H1 (cell line): ENCODE results near the gene GSPT1. TPM values are rescaled to one million over a fixed set of nuclear protein-coding genes. Genes with fewer than 3 reads are reported as not detected.
"Not testable (repeated sequence)": the region's sequence is repeated elsewhere in the genome, so short reads cannot be mapped to it uniquely, and the experiment has no call there.

Experiments used
- CTCF ChIA-PET: fragments of 300-600 bp; sonication (Branson Sonifier 250); formaldehyde crosslinking; loops from one replicate; lab custom pipeline; 2021; ENCODE audit not compliant: partially characterized antibody; lab: Charles Lee
- POLR2A ChIA-PET: fragments of 300-600 bp; sonication (Branson Sonifier 250); formaldehyde crosslinking; loops from one replicate; lab custom pipeline; 2021; ENCODE audit warnings: inconsistent platforms; ENCODE audit not compliant: partially characterized antibody; lab: Charles Lee
- DNase-seq, 2 experiments: peaks; one replicate each; pipeline versions ENCODE4 v3.0.0 to v3.0.0-alpha.2; 2010 to 2022; ENCODE audit warnings: low spot score in 2 of 2, low read depth in 1 of 2, mixed read lengths in 1 of 2
- FAIRE-seq: peaks from 2 replicates; lab custom pipeline; 2011; peaks lifted over from hg19 to GRCh38; lab: Jason Lieb, UNC
- H2AFZ ChIP-seq: 2 replicates; pipeline ENCODE4 v1.8.1; 2012; ENCODE audit warnings: low read length, inconsistent platforms
- H2AK5ac ChIP-seq: 2 replicates; pipeline ENCODE4 v1.6.1; 2013; ENCODE audit warnings: low read depth, low read length
- H2BK120ac ChIP-seq: replicated peaks from 2 replicates; pipeline ENCODE3; 2013; ENCODE audit warnings: low read depth, low read length, inconsistent platforms
- H2BK12ac ChIP-seq: 2 replicates; pipeline ENCODE4 v1.6.1; 2013; ENCODE audit warnings: low read depth, low read length
- H2BK15ac ChIP-seq: 2 replicates; pipeline ENCODE4 v1.6.1; 2013; ENCODE audit warnings: low read length
- H2BK20ac ChIP-seq: 2 replicates; pipeline ENCODE4 v1.6.1; 2013; ENCODE audit warnings: low read length
- H2BK5ac ChIP-seq: 2 replicates; pipeline ENCODE4 v1.6.1; 2013; ENCODE audit warnings: low read depth, low read length
- H3K14ac ChIP-seq: 2 replicates; pipeline ENCODE4 v1.6.1; 2013; ENCODE audit warnings: inconsistent platforms; ENCODE audit not compliant: insufficient read length
- H3K18ac ChIP-seq: 2 replicates; pipeline ENCODE4 v1.6.1; 2013; ENCODE audit warnings: low read length; ENCODE audit errors: extremely low read depth
- H3K23ac ChIP-seq: 2 replicates; pipeline ENCODE4 v1.6.1; 2013; ENCODE audit warnings: inconsistent platforms; ENCODE audit not compliant: insufficient read length
- H3K23me2 ChIP-seq: 2 replicates; pipeline ENCODE4 v1.6.1; 2013; ENCODE audit warnings: low read depth, low read length
- H3K27ac ChIP-seq: 2 replicates; pipeline ENCODE4 v1.6.1; 2011; ENCODE audit warnings: low read depth, low read length, inconsistent platforms
- H3K27me3 ChIP-seq, 4 experiments: replicated peaks in 1 of 4; 1 replicate in 1 of 4; 2 replicates in 3 of 4; pipeline versions ENCODE4 v1.6.1 to v1.8.1; 2011 to 2013; ENCODE audit warnings: low read length in 3 of 4, mild to moderate bottlenecking in 3 of 4, inconsistent platforms in 2 of 4, mixed read lengths in 2 of 4, moderate library complexity in 1 of 4; ENCODE audit not compliant: control insufficient read depth in 3 of 4, insufficient read depth in 3 of 4; ENCODE audit errors: extremely low read depth in 1 of 4
- H3K36me3 ChIP-seq, 4 experiments: 2 replicates each; pipeline versions ENCODE4 v1.6.1 to v1.8.1; 2011 to 2013; ENCODE audit warnings: mild to moderate bottlenecking in 4 of 4, low read length in 3 of 4, moderate library complexity in 2 of 4, control low read depth in 1 of 4, inconsistent platforms in 1 of 4; ENCODE audit not compliant: insufficient read depth in 4 of 4, control insufficient read depth in 2 of 4
- H3K4ac ChIP-seq: replicated peaks from 2 replicates; pipeline ENCODE3; 2013; ENCODE audit warnings: low read length, low read depth, mixed read lengths, inconsistent platforms; ENCODE audit not compliant: insufficient read length
- H3K4me1 ChIP-seq, 4 experiments: replicated peaks in 1 of 4; 1 replicate in 1 of 4; 2 replicates in 3 of 4; pipeline versions ENCODE4 v1.6.1 to v1.8.1; 2011 to 2013; ENCODE audit warnings: low read length in 3 of 4, inconsistent platforms in 2 of 4, mixed read lengths in 1 of 4; ENCODE audit not compliant: insufficient read depth in 4 of 4, control insufficient read depth in 3 of 4
- H3K4me2 ChIP-seq, 2 experiments: 2 replicates each; pipeline versions ENCODE4 v1.6.1 to v1.8.1; 2011 to 2013; ENCODE audit warnings: low read depth in 2 of 2, low read length in 2 of 2, control low read depth in 1 of 2, inconsistent platforms in 1 of 2, mild to moderate bottlenecking in 1 of 2; ENCODE audit not compliant: insufficient read depth in 1 of 2
- H3K4me3 ChIP-seq, 4 experiments: fragments of 200-600, 300-600 bp in 1 of 4; sonication (generic), shearing (Covaris generic), sonication (Bioruptor Twin) in 1 of 4; 2 replicates each; pipeline versions ENCODE4 v1.5.1 to v1.8.1; 2011 to 2016; ENCODE audit warnings: low read length in 4 of 4, low read depth in 3 of 4, control low read depth in 2 of 4, inconsistent platforms in 2 of 4, mild to moderate bottlenecking in 2 of 4, mixed read lengths in 1 of 4, moderate library complexity in 1 of 4; ENCODE audit not compliant: insufficient read depth in 2 of 4; ENCODE audit errors: extremely low read depth in 1 of 4
- H3K56ac ChIP-seq: replicated peaks from 2 replicates; pipeline ENCODE3; 2013; ENCODE audit warnings: low read depth, mild to moderate bottlenecking, mixed read lengths, low read length, inconsistent platforms; ENCODE audit not compliant: insufficient read length
- H3K79me1 ChIP-seq: 2 replicates; pipeline ENCODE4 v1.6.1; 2013; ENCODE audit warnings: low read depth, low read length, control low read depth
- H3K79me2 ChIP-seq, 2 experiments: 2 replicates each; pipeline versions ENCODE4 v1.6.1 to v1.8.1; 2012 to 2013; ENCODE audit warnings: low read length in 2 of 2, mild to moderate bottlenecking in 2 of 2, inconsistent platforms in 1 of 2; ENCODE audit not compliant: insufficient read depth in 2 of 2, control insufficient read depth in 1 of 2
- H3K9ac ChIP-seq, 4 experiments: replicated peaks in 1 of 4; 1 replicate in 1 of 4; 2 replicates in 3 of 4; pipeline versions ENCODE4 v1.6.1 to v1.8.1; 2011 to 2013; ENCODE audit warnings: low read depth in 3 of 4, low read length in 3 of 4, control low read depth in 2 of 4, mild to moderate bottlenecking in 2 of 4, moderate library complexity in 2 of 4, inconsistent platforms in 1 of 4; ENCODE audit errors: extremely low read depth in 1 of 4
- H3K9me3 ChIP-seq, 2 experiments: 2 replicates each; pipeline versions ENCODE4 v1.6.1 to v1.8.1; 2012 to 2013; ENCODE audit warnings: mild to moderate bottlenecking in 2 of 2, moderate library complexity in 2 of 2, control low read depth in 1 of 2, inconsistent platforms in 1 of 2, low read depth in 1 of 2, low read length in 1 of 2, mixed read lengths in 1 of 2; ENCODE audit not compliant: insufficient read depth in 2 of 2
- H4K20me1 ChIP-seq, 2 experiments: replicated peaks in 1 of 2; 2 replicates each; pipeline versions ENCODE3 to v1.8.1; 2011 to 2013; ENCODE audit warnings: inconsistent platforms in 2 of 2, low read length in 2 of 2, mild to moderate bottlenecking in 1 of 2; ENCODE audit not compliant: insufficient read depth in 2 of 2, control insufficient read depth in 1 of 2
- H4K5ac ChIP-seq: 2 replicates; pipeline ENCODE4 v1.6.1; 2013; ENCODE audit warnings: low read length, low read depth, mixed read lengths, inconsistent platforms; ENCODE audit not compliant: insufficient read length
- H4K8ac ChIP-seq: 2 replicates; pipeline ENCODE4 v1.8.0; 2013; ENCODE audit warnings: mild to moderate bottlenecking, moderate library complexity, low read length, inconsistent platforms; ENCODE audit not compliant: insufficient read depth; ENCODE audit errors: extremely low read depth
- H4K91ac ChIP-seq: replicated peaks from 2 replicates; pipeline ENCODE3; 2013; ENCODE audit warnings: low read length, mixed read lengths, inconsistent platforms; ENCODE audit not compliant: insufficient read length
- WGBS, 2 experiments: shearing (Covaris generic) in 1 of 2; methylation state at CpG; one replicate each; pipeline versions ENCODE4 v1.1.6 to v1.1.7; 2013 to 2015; ENCODE audit warnings: low lambda C conversion rate in 2 of 2, mixed read lengths in 2 of 2, inconsistent platforms in 1 of 2, low coverage in 1 of 2, missing lambda C conversion rate in 1 of 2; ENCODE audit not compliant: insufficient replicate concordance in 2 of 2, insufficient coverage in 1 of 2, insufficient read length in 1 of 2; ENCODE audit errors: extremely low coverage in 1 of 2, missing lambda C conversion rate in 1 of 2; 5-methylcytosine and 5-hydroxymethylcytosine counted together
- polyA plus RNA-seq, 7 experiments: library from polyadenylated mRNA; depleted of rRNA in 3 of 7; stranded (reverse) in 5 of 7; unstranded in 2 of 7; fragments of >200 nt in 5 of 7; fragments of 200-250 nt in 2 of 7; gene quantifications; 1 replicate in 5 of 7; 2 replicates in 1 of 7; 4 replicates in 1 of 7; pipeline versions ENCODE4 v1.2.1 to v1.2.3, GENCODE V29; 2011 to 2013; ENCODE audit warnings: missing spikeins in 2 of 7, mixed read lengths in 2 of 7
- total RNA-seq: library from RNA; stranded (reverse); fragmentation: NEBNext Ultra II Directional; extraction: Animal tissue kit (Norgen Biotek cat#: 25700); gene quantifications from 2 replicates; pipeline ENCODE4 v1.2.1, GENCODE V29; 2021

GSPT1 gene
- total and polyA plus RNA-seq, 2 of the 8 experiments (the other 6 are each of a cell fraction or from before 2014, with no cell fraction given): 51.0 to 204 TPM

DNA sequence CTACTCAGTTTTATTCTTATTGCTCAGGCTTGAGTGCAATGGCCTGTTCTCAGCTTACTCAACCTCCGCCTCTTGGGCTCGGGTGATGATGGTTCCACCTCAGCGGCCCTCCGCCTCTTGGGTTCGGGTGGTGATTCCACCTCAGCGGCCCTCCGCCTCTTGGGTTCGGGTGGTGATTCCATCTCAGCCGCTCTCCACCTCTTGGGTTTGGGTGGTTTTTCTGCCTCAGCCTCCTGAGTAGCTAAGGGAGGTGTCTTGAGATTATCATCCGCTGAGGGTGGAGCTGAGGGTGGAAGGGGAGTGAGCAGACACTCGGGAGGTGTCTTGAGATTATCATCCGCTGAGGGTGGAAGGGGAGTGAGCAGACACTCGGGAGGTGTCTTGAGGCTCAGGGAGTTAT is 11.6 kb upstream of the GSPT1 start:
- H3K4me2 ChIP-seq, H3K9ac ChIP-seq, H3K9me3 ChIP-seq, CTCF ChIA-PET, H3K79me1 ChIP-seq, H3K18ac ChIP-seq, DNase-seq, H2AK5ac ChIP-seq, H3K4me1 ChIP-seq, H3K27ac ChIP-seq, H3K79me2 ChIP-seq, H2BK20ac ChIP-seq, H3K56ac ChIP-seq, H3K4me3 ChIP-seq, H3K36me3 ChIP-seq, H2AFZ ChIP-seq, H4K5ac ChIP-seq, H3K27me3 ChIP-seq, H3K23me2 ChIP-seq, POLR2A ChIA-PET, H2BK12ac ChIP-seq, H4K20me1 ChIP-seq, H3K4ac ChIP-seq, H2BK5ac ChIP-seq, FAIRE-seq, H2BK120ac ChIP-seq, H4K8ac ChIP-seq, H2BK15ac ChIP-seq, H3K23ac ChIP-seq, H4K91ac ChIP-seq, H3K14ac ChIP-seq: not testable (repeated sequence)
- 74% methylated on average over 13 of the region's 13 CpGs; no CpG with 5 or more reads in 1 of the 2 experiments for WGBS, 2 experiments

- FAIRE-seq, H3K4me1 ChIP-seq, H3K4me3 ChIP-seq, H3K23me2 ChIP-seq, H4K20me1 ChIP-seq, H3K4me2 ChIP-seq, H3K23ac ChIP-seq, H3K79me1 ChIP-seq, H3K79me2 ChIP-seq, H3K4ac ChIP-seq, H2AK5ac ChIP-seq, H3K14ac ChIP-seq, H3K9me3 ChIP-seq, H2BK5ac ChIP-seq, POLR2A ChIA-PET, H2BK15ac ChIP-seq, H2AFZ ChIP-seq, H2BK120ac ChIP-seq, H3K18ac ChIP-seq, H3K27me3 ChIP-seq, H4K91ac ChIP-seq, DNase-seq, H3K27ac ChIP-seq, H3K36me3 ChIP-seq, H4K8ac ChIP-seq, H3K9ac ChIP-seq, H4K5ac ChIP-seq, H3K56ac ChIP-seq, CTCF ChIA-PET, H2BK20ac ChIP-seq, H2BK12ac ChIP-seq: not testable (repeated sequence)
- 85% methylated on average over 10 of the region's 10 CpGs; no CpG with 5 or more reads in 1 of the 2 experiments for WGBS, 2 experiments
These were observed 8.3 kb upstream of the GSPT1 start for GRCh38 chr16:11924046-11924445.
